ENCODE data around the gene NHLRC4.

The NHLRC4 gene

DNA sequence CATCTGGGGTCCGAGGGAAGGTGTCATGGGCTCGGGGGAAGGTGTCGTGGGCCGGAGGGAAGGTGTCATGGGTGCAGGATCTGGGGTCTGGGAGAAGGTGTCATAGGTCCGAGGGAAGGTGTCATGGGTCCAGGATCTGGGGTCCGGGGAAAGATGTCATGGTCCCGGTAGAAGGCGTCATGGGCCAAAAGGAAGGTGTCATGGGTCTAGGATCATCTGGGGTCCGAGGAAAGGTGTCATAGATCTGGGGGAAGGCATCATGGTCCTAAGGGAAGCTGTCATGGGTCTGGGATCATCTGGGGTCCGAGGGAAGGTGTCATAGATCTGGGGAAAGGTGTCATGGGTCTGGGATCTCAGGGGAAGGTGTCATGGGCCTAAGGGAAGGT is 24.0 kb downstream of the NHLRC4 start:
- TF ChIP-seq, protein P1, sequence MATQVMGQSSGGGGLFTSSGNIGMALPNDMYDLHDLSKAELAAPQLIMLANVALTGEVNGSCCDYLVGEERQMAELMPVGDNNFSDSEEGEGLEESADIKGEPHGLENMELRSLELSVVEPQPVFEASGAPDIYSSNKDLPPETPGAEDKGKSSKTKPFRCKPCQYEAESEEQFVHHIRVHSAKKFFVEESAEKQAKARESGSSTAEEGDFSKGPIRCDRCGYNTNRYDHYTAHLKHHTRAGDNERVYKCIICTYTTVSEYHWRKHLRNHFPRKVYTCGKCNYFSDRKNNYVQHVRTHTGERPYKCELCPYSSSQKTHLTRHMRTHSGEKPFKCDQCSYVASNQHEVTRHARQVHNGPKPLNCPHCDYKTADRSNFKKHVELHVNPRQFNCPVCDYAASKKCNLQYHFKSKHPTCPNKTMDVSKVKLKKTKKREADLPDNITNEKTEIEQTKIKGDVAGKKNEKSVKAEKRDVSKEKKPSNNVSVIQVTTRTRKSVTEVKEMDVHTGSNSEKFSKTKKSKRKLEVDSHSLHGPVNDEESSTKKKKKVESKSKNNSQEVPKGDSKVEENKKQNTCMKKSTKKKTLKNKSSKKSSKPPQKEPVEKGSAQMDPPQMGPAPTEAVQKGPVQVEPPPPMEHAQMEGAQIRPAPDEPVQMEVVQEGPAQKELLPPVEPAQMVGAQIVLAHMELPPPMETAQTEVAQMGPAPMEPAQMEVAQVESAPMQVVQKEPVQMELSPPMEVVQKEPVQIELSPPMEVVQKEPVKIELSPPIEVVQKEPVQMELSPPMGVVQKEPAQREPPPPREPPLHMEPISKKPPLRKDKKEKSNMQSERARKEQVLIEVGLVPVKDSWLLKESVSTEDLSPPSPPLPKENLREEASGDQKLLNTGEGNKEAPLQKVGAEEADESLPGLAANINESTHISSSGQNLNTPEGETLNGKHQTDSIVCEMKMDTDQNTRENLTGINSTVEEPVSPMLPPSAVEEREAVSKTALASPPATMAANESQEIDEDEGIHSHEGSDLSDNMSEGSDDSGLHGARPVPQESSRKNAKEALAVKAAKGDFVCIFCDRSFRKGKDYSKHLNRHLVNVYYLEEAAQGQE (IDR thresholded peaks at IDR 0.05; ENCODE audit: insufficient replicate concordance, low read depth): no peak
- TF ChIP-seq GABPA (IDR thresholded peaks at IDR 0.05; ENCODE audit: low read depth) (no peak), POLR2AphosphoS5 (IDR thresholded peaks at IDR 0.05; ENCODE audit: low read depth) (no peak), SPI1 (IDR thresholded peaks at IDR 0.05; ENCODE audit: borderline replicate concordance, low read depth) (no peak)
- TF ChIP-seq, protein P2, sequence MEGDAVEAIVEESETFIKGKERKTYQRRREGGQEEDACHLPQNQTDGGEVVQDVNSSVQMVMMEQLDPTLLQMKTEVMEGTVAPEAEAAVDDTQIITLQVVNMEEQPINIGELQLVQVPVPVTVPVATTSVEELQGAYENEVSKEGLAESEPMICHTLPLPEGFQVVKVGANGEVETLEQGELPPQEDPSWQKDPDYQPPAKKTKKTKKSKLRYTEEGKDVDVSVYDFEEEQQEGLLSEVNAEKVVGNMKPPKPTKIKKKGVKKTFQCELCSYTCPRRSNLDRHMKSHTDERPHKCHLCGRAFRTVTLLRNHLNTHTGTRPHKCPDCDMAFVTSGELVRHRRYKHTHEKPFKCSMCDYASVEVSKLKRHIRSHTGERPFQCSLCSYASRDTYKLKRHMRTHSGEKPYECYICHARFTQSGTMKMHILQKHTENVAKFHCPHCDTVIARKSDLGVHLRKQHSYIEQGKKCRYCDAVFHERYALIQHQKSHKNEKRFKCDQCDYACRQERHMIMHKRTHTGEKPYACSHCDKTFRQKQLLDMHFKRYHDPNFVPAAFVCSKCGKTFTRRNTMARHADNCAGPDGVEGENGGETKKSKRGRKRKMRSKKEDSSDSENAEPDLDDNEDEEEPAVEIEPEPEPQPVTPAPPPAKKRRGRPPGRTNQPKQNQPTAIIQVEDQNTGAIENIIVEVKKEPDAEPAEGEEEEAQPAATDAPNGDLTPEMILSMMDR (IDR thresholded peaks at IDR 0.05; ENCODE audit: insufficient read depth, low read length): no peak
- H3K4me3 ChIP-seq (replicated peaks; ENCODE audit: insufficient read depth, low read length): peak overlapping the region; percentile 87
- no peaks in the 10 kb centered on the region for H3K27me3 ChIP-seq (ENCODE audit: insufficient read depth, poor library complexity, severe bottlenecking)
- DNase-seq (ENCODE audit: low read depth in 1 of 2, low spot score in 1 of 2): no peak
- H3K27ac ChIP-seq (replicated peaks): peak overlapping the region; percentile 67

DNA sequence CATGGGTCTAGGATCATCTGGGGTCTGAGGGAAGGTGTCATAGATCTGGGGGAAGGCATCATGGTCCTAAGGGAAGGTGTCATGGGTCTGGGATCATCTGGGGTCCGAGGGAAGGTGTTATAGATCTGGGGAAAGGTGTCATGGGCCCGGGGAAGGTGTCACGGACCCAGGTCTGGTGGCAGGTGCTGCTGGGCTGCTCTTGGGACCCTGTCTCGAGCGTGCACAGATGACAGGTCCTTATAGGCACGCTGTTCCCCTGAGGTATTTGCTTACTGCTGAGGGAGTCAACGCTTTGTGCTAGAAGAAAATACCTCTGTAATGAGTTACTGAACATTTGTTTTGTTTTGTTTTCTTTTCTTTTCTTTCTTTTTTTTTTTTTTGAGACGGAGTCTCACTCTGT is 24.4 kb downstream of the NHLRC4 start:
- H3K4me3 ChIP-seq (replicated peaks; ENCODE audit: insufficient read depth, low read length): peak overlapping the region; percentile 87
- no peak for DNase-seq (ENCODE audit: low read depth in 1 of 2, low spot score in 1 of 2)
- H3K27ac ChIP-seq (replicated peaks): no peak overlapping the region; the same call in 1 of the 2 replicates
- no peaks in the 10 kb centered on the region for H3K27me3 ChIP-seq (ENCODE audit: insufficient read depth, poor library complexity, severe bottlenecking)
- TF ChIP-seq SPI1 (IDR thresholded peaks at IDR 0.05; ENCODE audit: borderline replicate concordance, low read depth) (no peak), POLR2AphosphoS5 (IDR thresholded peaks at IDR 0.05; ENCODE audit: low read depth) (no peak), GABPA (IDR thresholded peaks at IDR 0.05; ENCODE audit: low read depth) (no peak)
- TF ChIP-seq, protein P2 (IDR thresholded peaks at IDR 0.05; ENCODE audit: insufficient read depth, low read length): no peak
- TF ChIP-seq, protein P1 (IDR thresholded peaks at IDR 0.05; ENCODE audit: insufficient replicate concordance, low read depth): no peak

DNA sequence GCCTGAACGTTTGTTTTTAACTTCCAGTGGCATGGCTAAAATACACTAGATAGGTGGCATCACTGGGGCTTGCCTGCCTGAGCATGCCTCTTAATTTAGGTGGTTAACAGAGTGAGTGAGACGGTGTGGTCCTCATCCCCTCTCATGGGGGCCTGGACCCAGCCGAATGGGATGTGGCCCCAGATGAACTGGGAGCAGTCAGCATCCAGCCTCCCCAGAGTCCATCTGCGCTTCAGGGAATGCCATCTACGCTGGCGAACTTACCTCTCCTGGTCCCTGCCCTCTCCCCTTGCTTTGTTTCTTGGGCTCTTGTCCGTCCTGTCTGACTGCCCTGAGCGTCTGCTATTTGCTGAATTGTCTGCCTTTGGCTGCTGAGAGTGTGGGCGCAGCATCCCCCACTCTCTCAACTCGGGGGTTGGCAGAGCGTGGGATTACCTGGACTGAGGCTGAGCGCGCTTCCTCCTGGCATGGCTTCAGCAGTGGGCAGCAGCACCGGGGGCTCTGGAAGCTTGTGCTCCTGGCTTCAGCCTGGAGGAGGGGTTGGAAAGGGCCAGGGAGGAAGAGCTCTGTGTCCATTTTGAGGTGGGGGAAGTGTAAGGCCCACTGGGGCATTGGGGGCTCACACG is 25.2 kb downstream of the NHLRC4 start:
- H3K27ac ChIP-seq (replicated peaks): peak overlapping the region; percentile 91
- peak overlapping the region; percentile 27 for H3K4me3 ChIP-seq (replicated peaks; ENCODE audit: insufficient read depth, low read length)
- H3K27me3 ChIP-seq (ENCODE audit: insufficient read depth, poor library complexity, severe bottlenecking): no peaks in the 10 kb centered on the region
- DNase-seq (ENCODE audit: low read depth in 1 of 2, low spot score in 1 of 2): no peak
- TF ChIP-seq, protein P1 (IDR thresholded peaks at IDR 0.05; ENCODE audit: insufficient replicate concordance, low read depth): no peak
- TF ChIP-seq GABPA (IDR thresholded peaks at IDR 0.05; ENCODE audit: low read depth) (no peak), POLR2AphosphoS5 (IDR thresholded peaks at IDR 0.05; ENCODE audit: low read depth) (no peak), SPI1 (IDR thresholded peaks at IDR 0.05; ENCODE audit: borderline replicate concordance, low read depth) (no peak)
- TF ChIP-seq, protein P2 (IDR thresholded peaks at IDR 0.05; ENCODE audit: insufficient read depth, low read length): no peak
